ENCODE data around the gene AGBL2. TPM values are rescaled to one million over a fixed set of nuclear protein-coding genes. Genes with fewer than 3 reads are reported as not detected.
"Not testable (repeated sequence)": the region's sequence is repeated elsewhere in the genome, so short reads cannot be mapped to it uniquely, and the experiment has no call there.

Gene AGBL2
- total RNA-seq, 2 donors from 2014 or later = 0.44 TPM; not detected in 1

GRCh38 chr11:47642099-47642855 is 72.9 kb downstream of the AGBL2 start, which contains the start of gene MTCH2:
MTCH2 (minus strand) TSS chr11:47642559; CDS start chr11:47642465, 94 bp downstream.
- peak; percentile 98 to 99 for ATAC-seq
- intact Hi-C loops (cut with DNase I) = no loop called here
- DNase-seq = peak; percentile 96

DNA sequence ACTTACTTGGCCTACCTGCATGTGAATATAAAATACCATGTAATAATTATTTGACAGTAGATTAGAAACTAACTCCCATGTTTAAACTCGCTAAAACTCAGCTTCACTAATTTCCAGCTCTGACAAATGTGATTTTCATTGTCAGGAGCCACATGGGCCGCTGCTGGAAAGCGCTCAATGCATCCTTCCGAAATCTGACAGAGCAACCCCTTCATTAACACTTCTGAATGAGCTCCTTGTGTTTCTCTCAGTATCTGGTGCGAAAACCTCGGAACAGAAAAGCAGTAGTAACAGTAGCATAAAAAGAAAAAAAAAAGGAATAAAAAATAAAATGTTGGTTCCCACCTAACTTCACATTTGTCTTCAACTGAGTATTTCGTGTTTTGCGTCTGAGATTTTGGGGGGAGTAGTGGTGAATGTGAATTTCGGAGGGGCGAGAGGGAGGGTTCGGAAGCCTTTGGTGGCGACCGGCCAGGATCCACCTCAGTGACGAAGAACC is 73.5 kb downstream of the AGBL2 start:
- no peak for DNase-seq
- ATAC-seq = no peak
- intact Hi-C loops (cut with DNase I) = no loop called here

DNA sequence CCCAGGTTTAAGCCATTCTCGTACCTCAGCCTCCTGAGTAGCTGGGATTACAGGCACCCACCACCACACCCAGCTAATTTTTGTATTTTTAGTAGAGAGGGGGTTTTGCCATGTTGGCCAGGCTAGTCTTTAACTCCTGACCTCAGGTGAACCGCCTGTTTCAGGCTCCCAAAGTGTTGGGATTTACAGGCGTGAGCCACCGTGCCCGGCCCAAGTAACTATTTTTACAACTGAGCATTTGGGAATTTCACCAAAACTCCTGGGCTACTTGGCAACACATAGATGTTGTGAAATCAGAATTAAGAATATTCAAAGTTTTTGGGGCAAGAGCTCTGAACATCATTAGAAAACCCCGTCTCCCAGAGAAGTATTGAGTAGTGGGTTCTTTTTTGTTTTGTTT is 74.7 kb downstream of the AGBL2 start:
- ATAC-seq; intact Hi-C loops (cut with DNase I): not testable (repeated sequence)

DNA sequence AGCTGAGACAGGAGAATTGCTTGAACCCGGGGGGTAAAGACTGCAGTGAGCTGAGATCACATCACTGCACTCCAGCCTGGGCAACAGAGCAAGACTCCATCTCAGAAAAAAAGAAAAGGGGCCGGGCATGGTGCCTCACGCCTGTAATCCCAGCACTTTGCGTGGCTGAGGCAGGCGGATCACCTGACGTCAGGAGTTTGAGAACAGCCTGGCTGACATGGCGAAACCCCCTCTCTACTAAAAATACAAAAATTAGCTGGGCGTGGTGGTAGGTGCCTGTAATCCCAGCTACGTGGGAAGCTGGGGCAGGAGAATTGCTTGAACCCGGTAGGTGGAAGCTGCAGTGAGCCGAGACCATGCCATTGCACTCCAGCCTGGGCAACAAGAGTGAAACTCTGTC is 78.8 kb downstream of the AGBL2 start:
- intact Hi-C loops (cut with DNase I) = loop anchor here in 1 of 2 donors (5.0 kb wide), 1 partner anchor 76 kb away; no protein-coding TSS in a partner anchor
- DNase-seq, ATAC-seq: not testable (repeated sequence)

More for the DNA sequence above, 74.7 kb downstream of the AGBL2 start:
- DNase-seq = not testable (repeated sequence)

DNA sequence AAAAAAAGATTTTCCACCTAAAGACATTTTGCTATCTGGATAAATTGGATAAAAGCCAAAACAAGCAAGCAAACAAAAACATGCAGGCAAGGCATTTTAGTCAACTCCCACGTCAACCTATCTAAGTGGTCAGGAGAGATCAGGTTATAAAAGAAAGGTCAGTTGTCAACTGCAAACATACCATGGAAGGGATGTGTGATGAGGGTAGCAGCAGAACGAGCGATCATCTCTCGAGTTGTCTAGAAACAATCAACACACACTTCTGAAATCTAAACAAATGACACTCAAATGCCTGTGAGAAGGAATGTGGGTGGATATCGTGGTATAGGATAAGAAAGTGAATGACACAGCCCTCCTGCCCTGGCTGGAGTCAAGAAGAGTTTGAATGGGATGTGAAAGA is 83.7 kb downstream of the AGBL2 start:
- no peak for DNase-seq
- intact Hi-C loops (cut with DNase I) = no loop called here
- no peak for ATAC-seq

DNA sequence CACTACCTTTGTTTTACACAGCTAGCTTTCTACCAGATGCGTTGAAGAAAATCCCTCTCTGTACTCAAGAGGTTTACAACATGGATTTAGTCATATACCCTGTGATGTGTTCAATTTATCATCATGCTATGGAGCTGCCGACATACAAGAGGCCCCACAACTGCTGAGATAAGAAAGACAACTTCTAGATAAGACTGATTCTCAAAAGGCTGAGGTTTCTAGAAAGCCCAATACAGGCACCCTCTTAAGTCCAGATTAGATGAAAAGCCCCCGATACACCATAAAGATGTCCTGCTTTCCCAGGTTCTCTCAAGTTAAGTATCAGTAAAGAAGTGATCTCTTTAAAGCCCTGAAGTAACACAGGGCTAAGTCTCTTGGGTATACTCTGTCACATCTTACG is 87.1 kb downstream of the AGBL2 start:
- intact Hi-C loops (cut with DNase I) = no loop called here
- no peak for DNase-seq
- ATAC-seq = no peak

- no peak for DNase-seq
- no peak for ATAC-seq
- intact Hi-C loops (cut with DNase I) = no loop called here
Measured at GRCh38 chr11:47626234-47626633, 88.9 kb downstream of the AGBL2 start.

DNA sequence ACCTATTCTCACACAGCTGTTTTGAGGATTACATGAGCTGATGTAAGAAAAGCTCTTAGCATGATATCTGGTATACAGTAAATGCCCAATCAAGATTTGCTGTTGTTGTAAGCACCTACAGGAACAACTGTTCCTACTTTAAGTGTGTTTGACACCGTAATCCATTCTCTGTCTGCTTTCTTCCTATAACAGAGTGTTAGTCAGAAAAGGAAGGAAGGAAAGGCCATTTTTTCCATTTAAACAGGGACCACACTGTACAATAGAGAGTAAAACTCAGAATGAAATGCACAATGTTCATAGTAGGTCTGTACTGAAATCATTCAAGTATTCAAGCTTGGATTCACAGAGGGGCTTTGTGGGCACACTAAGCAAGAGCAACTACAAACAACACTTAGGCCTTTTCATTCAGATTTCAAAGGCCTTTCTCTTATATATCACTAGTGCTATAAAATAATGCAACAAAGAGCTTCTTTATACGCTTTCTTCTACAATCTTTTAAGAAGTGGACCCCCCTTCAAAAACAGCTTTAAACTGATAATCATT is 94.3 kb downstream of the AGBL2 start:
- DNase-seq (no peak), ATAC-seq (no peak)
- intact Hi-C loops (cut with DNase I) = no loop called here

DNA sequence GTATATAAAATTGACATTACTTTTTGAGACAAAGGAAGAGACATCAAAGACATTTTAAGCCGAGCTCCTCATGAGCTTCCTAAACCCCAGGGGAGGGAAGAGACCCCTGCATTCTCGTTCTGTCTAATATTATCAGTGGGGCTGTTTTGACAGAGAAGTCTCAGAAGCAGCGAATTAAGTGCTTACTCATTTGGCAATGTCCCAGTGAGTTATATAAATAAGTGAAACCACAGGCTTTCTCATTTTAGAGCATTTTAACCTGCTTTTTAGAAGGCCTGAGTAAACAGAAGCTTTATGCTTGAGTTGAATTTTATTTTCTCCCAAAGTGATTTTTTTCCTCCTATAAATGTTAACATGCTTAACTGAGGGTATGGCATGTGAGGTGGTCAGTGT is 97.8 kb downstream of the AGBL2 start:
- intact Hi-C loops (cut with DNase I) = loop anchor here in 1 of 2 donors (10.0 kb wide), 1 partner anchor 243 kb away; the partner anchor contains the start of gene SPI1
- ATAC-seq = peak in 1 of 2 donors; percentile 24

DNA sequence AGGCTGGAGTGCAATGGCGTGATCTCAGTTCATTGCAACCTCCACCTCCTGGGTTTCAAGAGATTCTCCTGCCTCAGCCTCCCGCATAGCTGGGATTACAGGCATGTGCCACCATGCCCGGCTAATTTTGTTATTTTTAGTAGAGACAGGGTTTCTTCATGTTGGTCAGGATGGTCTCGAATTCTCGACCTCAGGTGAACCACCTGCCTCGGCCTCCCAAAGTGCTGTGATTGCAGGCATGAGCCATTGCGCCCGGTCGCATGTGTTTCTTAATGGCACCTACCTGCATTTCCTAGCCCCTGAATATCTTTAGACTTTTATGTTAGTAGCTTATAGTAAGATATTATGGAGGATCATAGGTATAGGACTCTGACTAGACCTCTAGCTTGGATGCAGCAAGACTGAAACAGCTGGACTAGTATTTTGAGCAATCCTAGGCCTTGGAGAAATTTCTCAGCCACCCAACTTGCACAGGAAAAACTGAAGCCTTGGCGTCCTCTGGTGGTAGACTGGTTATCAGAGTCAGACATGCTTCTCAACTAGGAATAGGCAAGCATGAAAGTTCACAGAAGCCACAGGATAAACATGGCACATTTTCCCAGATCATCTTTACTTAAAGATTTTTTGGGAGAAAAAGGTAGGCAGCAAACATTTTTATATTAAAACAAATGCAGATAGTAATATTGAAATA is 98.3 kb downstream of the AGBL2 start:
- peak; percentile 81 to 88 for ATAC-seq
- intact Hi-C loops (cut with DNase I) = loop anchor here in 1 of 2 donors (10.0 kb wide), 1 partner anchor 242 kb away; the partner anchor contains the start of gene SPI1
- peak; percentile 36 for DNase-seq

More for the DNA sequence above, 97.8 kb downstream of the AGBL2 start:
- no peak for DNase-seq

GRCh38 chr11:47615249-47615648 is 99.9 kb downstream of the AGBL2 start:
- ATAC-seq = no peak
- intact Hi-C loops (cut with DNase I) = loop anchor here in 1 of 2 donors (10.0 kb wide), 1 partner anchor 240 kb away; the partner anchor contains the start of gene SPI1
- no peak for DNase-seq

GRCh38 chr11:47611348-47611794 is 103.8 kb downstream of the AGBL2 start:
- intact Hi-C loops (cut with DNase I) = loop anchor here in 1 of 2 donors (10.0 kb wide), 1 partner anchor 237 kb away; the partner anchor contains the start of gene SPI1
- DNase-seq (no peak), ATAC-seq (peak; percentile 8 to 23)

GRCh38 chr11:47609675-47610074 is 105.5 kb downstream of the AGBL2 start:
- no peak for DNase-seq
- intact Hi-C loops (cut with DNase I) = loop anchor here in 1 of 2 donors (10.0 kb wide), 1 partner anchor 235 kb away; the partner anchor contains the start of gene SPI1
- ATAC-seq = no peak

Other genes with a start within 250 kb of the AGBL2 start
- gene CELF1, start 162.2 kb downstream of the AGBL2 start, total RNA-seq = 10 to 100 TPM; 64.5 to 81.9 TPM
- 10 to 100 TPM; 18.1 to 19.2 TPM for gene PTPMT1, start 149.8 kb downstream of the AGBL2 start, total RNA-seq
- 10 to 100 TPM; 10.2 to 12.2 TPM for gene KBTBD4, start 136.4 kb downstream of the AGBL2 start, total RNA-seq
- gene NDUFS3, start 136.3 kb downstream of the AGBL2 start, total RNA-seq = 100 to 1,000 TPM; 150 to 182 TPM
- under 1 TPM in 1 of 2 donors, not detected in 1; 0.41 TPM for gene FAM180B, start 128.7 kb downstream of the AGBL2 start, total RNA-seq
- under 1 TPM; 0.37 to 0.47 TPM for gene C1QTNF4, start 121.0 kb downstream of the AGBL2 start, total RNA-seq
- 10 to 100 TPM; 82.8 to 92.8 TPM for gene MTCH2, start 72.8 kb downstream of the AGBL2 start, total RNA-seq
- 10 to 100 TPM; 30.6 to 50.1 TPM for gene FNBP4, start 52.0 kb upstream of the AGBL2 start, total RNA-seq
- 10 to 100 TPM; 13.7 to 18.3 TPM for gene NUP160, start 133.0 kb upstream of the AGBL2 start, total RNA-seq

Measured in left cardiac atrium (tissue), 4 donors.